CD4-positive, alpha-beta T cell treated with Interleukin-21 for 1 hour (primary cell): ENCODE measurements around the gene ANKH.
A peak's percentile ranks its signal among the peaks of the same experiment; 100 is the strongest.

Source experiments
- DNase-seq: peaks from one replicate; pipeline ENCODE4 v3.0.0-alpha.2; 2020

Gene ANKH

GRCh38 chr5:14787801-14788579, 83.6 kb downstream of the ANKH start:
- DNase-seq = no peak

- no peak for DNase-seq
These were observed 87.9 kb downstream of the ANKH start for GRCh38 chr5:14783691-14784090.

GRCh38 chr5:14782591-14782990, 89.0 kb downstream of the ANKH start:
- no peak for DNase-seq

GRCh38 chr5:14781106-14781505, 90.5 kb downstream of the ANKH start:
- no peak for DNase-seq

GRCh38 chr5:14779975-14780374, 91.6 kb downstream of the ANKH start:
- DNase-seq = no peak

- no peak for DNase-seq
These were observed 92.8 kb downstream of the ANKH start for GRCh38 chr5:14778792-14779070.

- DNase-seq = no peak
These were observed 93.4 kb downstream of the ANKH start for GRCh38 chr5:14777932-14778791.

GRCh38 chr5:14777187-14777586, 94.4 kb downstream of the ANKH start:
- no peak for DNase-seq

- no peak for DNase-seq
These were observed 95.0 kb downstream of the ANKH start for GRCh38 chr5:14776602-14777001.

DNA sequence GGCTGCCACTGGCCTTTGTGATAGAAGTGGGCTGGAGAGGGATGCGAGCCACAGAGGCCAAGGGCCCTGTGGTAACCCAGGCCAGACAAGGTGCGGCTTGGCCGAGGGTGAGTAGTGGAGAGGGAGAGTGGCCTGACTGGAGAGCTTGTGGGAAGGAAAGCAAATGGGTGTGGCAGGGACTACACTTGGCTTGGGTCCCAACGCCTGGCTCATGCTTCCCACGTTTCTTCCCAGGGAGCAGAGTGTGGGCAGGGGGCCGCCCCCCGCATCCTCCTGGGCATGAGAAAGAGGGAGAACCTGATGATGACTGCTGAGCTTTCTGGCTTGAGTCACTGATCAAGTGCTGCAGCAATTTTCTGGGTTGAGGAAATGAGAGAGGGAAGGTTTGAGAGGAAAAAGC, 95.7 kb downstream of the ANKH start:
- no peak for DNase-seq

GRCh38 chr5:14773588-14773987, 98.0 kb downstream of the ANKH start:
- no peak for DNase-seq

- DNase-seq = no peak
These were observed 99.6 kb downstream of the ANKH start for GRCh38 chr5:14771972-14772371.

DNA sequence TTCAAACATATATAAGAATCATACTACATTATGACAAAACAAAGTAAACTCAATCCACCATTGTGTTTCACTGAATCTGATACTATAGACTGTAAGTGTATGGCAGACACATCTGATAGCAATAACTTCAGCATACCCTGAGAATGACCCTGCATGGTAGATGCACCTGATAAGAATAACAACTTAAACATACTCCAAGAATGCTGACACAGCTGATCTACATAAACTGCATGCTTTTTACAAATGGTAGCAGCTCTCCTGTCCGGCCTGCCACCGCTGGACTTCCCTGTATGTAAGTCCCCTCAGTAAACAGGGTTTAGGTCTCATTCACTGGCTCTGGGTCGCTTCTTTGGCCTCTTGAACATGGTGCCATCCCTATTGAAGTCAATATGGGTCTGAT, 100.4 kb downstream of the ANKH start:
- DNase-seq = no peak

DNA sequence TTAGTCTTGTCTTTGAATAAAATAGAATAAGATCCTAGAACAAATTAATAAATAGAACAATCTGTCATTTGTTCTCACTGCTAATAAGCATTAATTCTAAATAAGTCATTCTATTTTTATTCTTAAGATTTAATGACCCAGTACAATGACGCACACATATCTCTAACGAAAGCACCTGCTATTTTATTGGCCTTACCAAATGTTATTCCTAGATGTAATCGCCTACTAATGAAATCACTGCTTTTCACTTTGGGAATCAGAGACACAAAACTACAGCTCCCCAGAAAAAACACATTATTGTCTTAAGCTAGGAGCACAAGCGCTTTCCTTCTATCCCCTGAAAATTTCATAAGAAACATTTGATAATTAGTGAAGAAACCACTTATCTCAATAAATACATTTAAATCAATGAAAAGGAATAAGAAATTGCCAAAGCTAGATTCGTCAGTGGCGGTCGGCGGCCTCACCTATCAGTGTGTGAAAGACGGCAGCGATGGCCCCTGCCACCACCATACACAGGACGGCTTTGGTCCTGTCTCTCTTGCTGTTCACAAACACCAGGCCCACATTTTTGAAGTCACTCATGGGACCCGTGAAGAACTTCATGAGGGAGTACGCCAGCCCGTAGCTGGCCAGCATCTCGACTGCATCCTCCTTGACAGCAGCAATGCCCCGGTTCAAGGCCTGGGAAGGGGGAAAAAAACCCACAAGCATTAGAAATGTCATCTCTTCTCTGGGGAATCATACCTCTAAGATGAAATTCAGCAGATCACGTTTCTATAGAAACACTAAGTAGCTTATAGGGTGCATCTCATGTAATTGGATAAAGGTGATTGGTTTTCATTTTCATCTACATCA, 102.8 kb downstream of the ANKH start:
- DNase-seq = no peak

DNA sequence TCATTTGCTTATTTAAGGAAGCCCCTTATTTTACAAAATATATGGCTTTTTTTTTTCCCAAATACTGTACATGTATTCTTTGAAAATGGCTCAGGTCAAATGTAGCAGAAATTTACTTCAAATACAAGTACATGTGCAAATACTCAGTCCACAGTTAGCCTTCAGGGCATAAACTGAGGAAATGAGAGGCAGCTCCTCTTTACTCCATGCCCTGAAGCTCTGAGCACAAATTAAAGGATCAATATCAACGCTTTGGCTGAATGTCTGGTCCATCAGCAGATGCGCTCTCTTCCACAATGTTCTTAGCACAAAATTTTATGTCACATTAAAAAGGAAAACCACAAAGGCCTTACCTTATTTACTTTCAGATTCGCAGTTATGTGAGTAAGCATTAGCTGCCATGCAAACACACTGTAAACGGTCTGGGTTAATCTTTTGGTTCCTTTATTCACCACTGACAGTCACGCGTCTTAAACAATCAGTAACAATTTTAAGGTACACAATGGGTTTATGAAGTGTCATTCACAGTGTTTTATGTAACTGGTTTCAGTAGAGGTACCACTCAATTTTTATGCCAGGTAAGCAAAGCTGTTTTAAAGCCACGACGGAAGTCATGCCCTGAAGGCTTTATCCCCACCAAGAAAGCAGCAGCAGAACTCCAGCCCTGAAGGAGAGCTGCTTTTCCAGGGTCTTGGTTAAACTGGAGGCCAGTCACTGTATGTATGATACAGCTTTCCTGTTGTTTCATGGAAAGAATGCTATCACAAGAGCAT, 103.7 kb downstream of the ANKH start:
- DNase-seq = peak; percentile 5

DNA sequence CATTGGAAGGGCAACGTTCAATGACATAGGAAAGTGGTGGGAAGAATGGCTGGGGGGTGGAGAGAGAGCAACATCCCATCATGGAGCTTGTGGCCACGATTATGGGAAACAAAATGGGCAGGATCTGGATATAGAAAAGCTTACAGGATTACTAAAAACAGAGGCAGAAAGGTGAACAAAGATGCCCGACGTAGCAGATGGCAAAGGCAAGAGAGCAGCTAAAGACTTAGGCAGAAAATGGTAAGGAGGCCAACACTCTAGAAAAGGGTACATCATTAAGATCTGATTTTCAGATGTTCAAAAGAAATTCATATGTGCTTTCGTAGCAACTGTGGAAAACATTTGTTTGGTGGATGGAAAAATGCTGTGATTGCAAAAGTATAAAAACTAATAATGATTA, 104.5 kb downstream of the ANKH start:
- DNase-seq = no peak

DNA sequence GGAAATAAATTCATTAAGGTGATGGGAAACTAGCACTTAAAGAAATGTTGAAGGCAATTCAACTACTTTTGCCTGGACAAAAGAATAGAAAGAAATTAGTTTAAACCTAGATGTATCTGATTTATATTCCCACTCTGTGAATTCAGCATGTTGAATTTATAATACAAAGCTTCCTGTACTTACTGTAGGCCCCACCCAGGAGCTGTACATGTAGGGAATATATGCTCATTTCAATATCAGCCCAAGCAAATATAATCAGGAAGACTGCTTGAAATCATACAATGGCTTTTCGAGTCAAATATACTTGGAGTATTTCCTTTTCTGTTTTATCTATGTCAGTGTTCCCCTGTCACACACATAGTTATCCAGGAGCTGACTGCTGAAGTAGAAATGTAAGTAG, 105.0 kb downstream of the ANKH start:
- DNase-seq = no peak

GRCh38 chr5:14765587-14765986, 106.0 kb downstream of the ANKH start:
- DNase-seq = no peak

DNA sequence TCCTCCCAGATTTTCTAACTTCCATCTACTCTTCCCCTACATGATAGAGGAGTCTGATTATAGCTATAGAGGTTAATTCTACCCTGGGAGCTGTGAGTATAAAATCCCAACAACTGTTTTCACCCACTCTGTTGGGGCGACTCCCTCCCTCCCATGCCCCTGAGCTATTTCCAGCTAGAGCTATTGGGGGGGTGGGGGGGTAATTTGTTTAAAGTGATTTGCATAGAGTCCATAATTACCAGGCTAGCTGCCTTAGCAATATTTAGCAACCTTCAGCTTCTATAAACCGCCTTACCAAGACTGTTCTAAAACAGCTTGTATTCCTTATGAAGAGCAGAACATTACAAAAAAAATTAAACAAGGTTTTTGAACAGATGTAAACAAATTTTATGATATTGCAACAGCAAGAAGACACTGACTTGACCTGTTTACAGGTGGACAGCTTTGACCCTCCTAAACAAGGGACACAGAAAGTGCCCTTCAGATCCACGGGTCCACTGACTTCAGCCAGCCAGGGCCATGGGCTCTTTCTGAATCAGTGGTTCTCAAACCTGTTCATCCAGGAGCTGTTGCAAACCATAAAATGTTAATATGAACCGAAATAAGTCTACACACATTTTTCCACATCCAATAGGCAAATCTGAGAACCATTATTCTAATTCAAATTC, 108.9 kb downstream of the ANKH start:
- DNase-seq = no peak

DNA sequence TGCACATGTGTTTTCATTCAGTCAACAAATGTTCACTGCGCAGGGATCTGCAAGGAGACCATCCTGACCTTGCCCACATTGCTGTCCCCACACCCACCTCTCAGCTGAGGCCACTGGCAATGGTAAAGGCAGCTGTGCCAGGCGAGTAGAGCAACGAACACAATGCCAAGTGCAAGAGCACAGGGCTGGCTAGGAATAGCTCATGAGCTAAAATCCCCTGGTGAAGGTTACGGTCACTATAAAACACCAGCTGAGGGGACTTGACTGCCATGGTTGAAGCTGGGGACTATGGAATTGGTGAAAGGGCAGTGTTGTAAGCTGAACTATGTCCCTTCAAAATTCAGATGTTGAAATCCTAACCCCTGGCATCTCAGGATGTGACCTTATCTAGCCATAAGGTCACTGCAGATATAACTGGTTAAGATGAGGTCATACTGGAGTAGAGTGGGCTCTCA, 111.0 kb downstream of the ANKH start:
- no peak for DNase-seq

- DNase-seq = no peak
These were observed 111.6 kb downstream of the ANKH start for GRCh38 chr5:14759744-14760547.
